GM18858 (cell line): ENCODE measurements around the gene DLD.
"Not testable (repeated sequence)": the region's sequence is repeated elsewhere in the genome, so short reads cannot be mapped to it uniquely, and the experiment has no call there.

Experiments used
- ATAC-seq: cut with Tn5 transposase; IDR thresholded peaks from one replicate; pipeline ENCODE4 v1.9.1; 2021; ENCODE audit not compliant: unreplicated experiment

DLD gene

DNA sequence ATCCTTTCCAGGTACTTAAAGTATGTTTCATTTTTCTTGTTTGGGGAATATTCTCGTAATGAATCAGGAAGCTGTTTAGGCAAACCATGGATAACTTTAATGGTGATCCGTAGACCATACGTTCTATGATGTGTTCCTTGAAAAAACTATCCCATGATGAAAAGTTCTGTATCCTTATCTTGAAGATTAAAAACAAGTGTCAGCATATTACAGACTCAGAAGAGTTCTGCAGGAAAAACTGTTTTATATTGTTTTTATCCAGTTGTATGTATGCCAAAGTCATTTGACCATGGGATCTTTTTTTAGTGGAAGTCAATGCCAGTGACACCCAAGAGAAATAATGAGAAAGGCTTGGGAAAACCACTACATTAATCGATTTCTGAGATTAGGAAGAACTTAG, 52.0 kb downstream of the DLD start:
- no peak for ATAC-seq

DNA sequence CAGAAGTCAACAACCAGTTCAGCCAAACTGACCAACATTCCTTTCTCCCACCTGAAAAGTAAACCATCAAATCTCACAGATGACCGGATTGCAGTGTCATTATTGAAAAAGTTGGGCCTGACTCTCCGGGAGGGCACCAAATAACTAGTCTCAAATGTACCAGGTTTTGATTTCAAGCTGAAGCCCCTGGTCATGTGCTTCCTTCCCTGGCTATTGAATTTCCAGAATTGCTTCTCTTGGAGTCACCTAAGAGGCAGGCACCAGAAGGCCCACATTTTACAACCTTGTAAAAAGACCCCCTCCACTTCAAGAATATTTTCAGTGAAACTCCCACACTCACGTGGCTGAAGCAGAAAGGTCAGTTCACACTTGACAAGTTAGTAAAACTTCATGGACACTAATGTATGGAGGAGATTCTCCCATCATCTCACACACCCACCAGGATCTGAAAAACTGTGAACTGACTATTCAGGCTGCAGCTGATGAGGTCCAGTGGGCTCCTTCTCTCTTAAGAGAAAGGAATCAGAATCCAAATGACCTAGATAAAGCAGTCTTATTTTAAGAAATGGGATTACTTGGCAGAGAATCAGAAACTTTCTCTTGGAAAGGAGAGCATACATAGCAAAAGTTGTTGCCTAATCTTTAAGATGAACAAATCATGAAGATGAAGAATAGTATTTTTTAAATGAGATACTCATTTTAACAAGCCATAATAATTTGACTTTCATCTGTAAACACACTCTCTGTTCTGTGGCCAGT, 53.6 kb downstream of the DLD start:
- no peak for ATAC-seq

DNA sequence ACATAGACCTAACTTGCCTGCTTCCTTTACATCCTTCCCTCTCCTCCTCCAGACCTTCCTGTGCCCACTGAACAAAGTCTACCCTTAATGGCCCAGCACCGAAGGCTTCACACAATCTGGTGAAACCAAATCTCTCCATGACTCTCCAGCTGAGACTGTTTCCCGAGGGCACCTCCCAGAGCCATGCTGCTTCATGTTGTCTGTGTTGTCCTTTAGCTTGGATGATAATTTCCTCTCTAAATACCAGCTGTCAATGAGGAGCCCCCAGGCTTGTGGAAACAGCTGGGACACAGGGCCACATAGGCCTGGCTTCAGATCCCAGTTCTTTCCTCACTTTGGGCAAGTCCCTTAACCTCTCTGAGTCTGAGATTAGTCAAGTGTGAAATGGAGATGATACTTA, 54.3 kb downstream of the DLD start:
- ATAC-seq: no peak

DNA sequence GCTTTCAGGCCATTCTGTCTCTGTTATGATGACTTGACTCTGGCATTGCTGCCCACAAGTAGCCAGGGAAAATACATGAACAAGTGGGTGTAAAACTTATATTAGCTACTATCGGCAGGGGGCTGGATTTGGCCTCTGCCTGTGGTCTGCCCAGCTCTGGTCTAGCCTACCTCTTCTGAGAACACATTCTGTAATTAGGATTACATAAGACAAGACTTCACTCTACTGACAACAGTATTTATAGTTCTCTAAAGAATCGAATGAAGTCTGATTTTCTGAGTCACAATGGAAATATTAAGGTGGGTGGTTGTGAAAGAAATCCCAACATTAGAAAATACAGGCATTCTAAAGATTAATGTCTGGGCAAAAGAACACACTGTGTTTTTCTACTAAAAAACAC, 55.5 kb downstream of the DLD start:
- ATAC-seq: no peak

DNA sequence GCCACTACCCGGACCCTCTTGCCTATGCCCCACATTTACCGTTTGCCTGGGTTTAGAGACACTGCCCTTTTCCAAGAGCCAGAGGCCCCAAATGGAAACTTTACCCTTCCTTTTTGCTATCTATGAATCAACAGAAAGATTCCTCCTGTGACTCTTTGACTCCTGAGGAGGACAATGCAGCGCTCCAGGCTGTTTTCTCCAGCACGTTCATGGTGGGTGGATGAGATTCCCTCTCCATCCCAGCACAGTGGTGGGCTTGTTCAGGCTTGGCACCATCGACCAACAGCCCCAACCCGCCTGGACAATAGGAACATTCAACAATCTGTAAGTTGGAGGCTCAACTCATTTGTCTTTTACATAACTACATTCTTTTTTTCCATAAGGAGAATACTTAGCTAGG, 55.9 kb downstream of the DLD start:
- ATAC-seq: no peak

DNA sequence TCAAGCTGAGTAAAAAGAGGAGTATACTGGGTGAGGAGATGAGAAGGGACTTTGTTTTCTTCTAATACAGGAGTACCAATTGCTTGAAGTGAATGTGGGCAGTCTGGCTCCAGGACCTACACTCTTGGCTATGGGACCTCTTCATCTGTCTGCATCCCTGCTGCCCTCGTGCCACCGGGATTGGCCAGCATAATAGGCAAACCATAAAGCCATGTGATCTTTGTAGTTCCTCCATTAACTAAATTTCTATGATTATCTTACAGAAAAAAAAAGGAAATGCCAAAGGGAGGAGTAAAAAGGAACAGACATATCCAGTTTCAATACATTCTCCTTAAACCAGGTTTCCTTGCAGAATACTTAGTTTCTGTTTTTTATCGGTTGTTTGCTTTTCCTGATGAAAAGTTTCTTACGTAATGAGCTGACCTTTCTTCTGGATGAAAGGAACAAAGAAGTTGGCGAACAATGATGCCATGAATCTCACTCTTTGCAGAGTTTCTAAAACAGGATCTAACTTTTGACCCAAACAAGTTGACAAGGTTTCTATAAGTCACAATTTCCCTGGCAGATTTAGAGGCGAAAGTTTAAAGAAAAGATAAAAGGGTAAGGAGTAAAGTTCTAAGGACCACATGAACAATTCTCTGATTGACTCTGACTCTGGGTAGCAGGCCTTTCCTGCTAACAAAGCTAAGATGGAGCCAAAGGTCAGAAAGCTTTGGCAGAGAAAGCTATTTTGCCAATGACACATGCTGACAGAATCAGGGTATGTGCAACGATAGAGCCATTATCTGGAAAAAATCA, 57.9 kb downstream of the DLD start:
- ATAC-seq: no peak

DNA sequence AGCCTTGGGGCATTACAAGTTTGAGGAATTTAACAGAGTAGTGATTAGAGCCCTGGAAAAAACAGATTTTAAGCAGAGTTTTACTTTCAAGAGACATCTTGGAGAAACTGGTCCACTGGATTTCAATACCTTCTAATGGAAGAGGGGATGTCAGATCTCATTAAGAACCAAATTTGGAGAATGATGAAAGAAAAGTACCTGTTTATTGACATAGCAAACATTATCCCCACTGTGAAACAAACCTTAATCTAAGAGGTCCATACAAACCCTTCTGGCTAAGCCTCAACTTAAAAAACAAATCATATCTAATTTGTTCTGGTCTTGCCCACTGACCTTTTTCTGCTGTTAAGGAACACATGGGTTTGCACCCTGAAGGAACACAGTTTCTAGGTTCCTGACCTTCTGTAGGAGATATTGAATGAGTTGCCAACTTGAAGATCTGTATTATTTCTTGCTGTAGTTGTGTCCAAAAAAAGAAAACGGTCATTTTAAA, 58.5 kb downstream of the DLD start:
- ATAC-seq: no peak

DNA sequence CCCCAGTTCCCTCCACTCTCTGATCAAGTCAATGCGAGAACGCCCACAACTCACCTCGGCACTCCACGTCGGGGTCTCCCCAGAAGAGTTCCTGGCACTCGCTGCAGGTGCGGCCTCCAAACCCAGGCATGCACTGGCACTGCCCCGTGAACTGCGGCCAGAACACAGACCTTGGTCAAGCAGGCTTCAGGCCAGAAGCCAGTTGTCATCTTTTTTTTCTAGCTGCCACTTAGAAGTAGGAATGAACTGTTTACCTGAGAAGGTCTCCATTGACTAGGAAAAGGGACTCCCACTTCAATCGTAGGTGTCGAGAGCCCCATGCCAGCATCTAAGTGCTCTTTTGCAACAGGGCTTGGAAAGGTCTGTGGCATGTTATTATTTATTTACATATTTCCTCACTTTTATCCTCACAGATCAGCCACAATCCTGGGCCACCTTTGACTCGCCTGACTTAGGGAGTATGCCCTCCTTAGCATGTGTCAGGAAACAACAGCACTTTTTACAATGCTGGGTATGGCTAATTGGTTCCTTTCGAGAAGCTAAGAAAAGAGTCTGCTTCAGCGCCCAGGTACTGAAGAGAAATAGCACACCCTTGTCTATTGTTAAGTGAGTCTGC, 60.3 kb downstream of the DLD start:
- ATAC-seq: no peak

DNA sequence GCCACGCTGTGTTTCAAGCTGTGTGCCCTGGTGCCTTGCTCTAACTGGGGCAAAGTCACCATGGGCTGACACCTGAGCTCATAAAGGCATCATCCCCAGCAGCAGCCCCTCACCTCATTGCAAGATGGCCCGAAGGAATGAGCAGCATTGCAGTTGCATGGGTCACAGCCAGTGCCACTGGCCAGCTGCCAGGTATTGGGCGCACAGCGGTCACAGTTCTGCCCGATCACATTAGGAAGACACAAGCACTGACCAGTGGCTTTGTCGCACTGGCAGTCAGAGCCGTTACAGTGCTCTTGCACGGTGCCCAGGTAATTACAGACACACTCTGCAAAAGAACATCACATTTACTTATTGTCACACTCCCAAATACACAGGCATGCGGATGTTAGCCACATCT, 60.9 kb downstream of the DLD start:
- ATAC-seq: no peak

DNA sequence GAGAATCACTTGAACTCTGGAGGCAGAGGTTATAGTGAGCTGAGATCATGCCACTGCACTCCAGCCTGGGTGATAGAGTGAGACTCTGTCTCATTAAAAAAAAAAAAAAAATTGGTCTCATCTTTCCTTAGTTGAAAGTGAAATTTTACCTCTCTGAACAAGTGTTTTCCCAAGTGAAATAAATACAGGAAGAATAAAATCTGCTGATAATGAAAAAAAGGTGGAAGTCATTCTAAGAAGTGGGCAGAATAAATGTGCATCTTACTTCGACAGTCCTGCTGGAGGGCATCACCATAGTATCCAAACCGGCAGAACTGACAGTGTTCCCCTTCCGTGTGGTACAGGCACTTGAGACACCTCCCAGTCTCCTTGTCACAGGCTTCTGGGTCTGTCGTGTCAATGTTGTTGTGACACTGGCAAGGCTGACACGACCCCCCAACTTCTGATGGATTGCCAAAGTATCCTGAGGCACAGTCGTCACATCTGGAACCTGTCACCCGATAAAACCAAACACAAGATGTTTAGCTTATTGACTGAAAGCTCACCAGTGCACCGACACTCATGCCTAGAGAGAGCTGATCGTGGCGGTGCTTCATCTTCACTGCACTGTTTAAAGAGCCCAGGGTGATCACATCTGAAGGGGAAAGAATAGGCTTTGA, 62.4 kb downstream of the DLD start:
- no peak for ATAC-seq

DNA sequence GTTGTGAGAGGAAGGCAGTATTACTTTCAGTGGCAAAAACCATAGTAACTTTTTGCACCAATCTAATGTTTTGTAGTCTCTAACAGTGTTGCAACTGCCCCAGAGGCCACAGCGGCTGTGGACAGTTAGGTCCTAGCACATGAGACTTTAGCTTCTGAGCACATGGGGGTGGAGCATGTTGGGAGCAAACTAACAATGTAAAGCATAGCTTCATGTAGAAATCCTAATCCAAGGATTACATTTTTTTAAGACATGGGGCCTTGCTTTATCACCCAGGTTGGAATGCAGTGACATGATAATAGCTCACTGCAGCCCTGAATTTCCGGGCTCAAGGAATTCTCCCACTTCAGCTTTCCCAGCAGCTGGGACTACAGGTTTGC, 62.9 kb downstream of the DLD start:
- ATAC-seq: no peak

DNA sequence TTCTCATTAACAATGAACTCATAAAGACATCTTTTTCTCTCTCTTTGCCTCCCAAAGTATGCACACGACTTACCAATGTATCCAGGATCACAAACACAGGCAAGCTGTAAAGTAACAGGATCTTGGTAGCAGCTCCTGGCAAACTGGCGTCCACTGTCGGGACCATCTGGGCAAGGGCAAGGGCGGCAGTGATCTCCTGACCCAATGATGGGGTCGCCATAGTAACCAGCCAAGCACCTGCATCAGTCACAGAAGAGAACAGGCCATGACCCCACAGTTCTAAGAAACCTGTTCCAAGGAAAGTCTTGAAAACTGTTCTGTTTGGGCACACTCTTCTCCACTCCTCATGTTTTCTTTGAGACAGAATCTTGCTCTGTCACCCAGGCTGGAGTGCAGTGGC, 64.4 kb downstream of the DLD start:
- no peak for ATAC-seq

DNA sequence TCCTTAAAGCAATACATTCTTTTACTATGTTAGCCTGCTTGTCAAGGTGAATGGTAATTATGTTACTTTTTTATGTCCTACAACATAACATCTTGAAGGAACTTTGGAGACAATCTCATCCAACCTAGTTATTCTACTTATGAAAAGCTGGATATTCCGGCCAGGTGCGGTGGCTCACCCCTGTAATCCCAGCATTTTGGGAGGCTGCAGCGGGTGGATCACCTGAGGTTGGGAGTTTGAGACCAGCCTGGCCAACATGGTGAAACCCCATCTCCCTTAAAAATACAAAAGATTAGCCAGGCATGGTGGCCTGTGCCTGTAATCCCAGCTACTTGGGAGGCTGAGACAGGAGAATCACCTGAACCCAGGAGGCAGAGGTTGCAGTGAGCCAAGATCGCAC, 66.0 kb downstream of the DLD start:
- not testable (repeated sequence) for ATAC-seq

DNA sequence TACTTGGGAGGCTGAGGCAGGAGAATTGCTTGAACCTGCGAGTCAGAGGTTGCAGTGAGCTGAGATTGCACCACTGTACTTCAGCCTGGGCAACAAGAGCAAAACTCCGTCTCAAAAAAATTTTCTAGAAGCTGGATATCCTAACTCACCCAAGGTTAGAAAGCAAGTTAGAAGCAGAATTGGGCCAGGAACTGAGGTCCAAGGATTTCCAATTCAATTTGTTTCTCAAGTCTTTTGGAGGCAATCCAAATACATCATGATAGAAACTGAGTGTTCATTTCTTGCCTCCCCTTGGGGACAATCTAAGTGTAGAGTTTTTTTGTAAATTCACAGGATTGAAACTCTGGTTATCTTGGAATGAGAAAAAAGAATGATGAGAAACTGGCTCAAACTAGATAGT, 66.5 kb downstream of the DLD start:
- ATAC-seq: no peak

DNA sequence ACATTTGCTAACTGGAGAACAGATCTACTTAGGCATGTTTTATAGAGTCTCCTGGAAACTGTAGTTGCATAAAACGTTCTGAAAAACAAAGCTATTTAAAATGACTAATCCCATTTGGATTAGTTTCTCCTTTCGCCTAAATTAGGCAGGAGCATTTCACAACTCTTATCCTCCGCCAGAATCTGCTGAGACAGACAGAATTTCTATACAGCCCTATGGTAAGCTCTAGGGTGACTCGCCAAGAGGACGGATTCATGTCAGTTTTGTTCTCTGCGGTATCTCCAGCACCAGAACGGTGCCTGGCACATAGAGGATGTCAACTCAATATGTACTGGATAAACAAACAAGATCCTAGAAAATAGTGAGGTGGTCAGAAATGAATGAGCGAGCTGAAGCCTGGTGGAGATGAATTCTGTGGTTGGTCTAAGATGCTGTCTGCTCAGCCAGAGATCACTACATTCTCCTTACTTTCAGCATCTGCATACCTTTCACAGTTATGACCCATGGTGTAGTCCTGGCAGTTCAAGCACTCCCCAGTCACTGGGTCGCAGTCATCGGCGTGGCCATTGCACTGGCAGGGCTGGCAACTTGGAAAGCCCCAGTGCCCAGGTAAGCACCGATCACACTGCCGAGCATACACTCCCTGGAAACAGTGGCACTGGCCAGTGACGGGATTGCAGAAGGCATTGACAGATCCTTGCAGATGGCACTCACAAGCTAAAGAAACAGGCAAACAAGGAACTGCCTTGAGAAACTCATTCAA, 68.0 kb downstream of the DLD start:
- ATAC-seq: no peak

DNA sequence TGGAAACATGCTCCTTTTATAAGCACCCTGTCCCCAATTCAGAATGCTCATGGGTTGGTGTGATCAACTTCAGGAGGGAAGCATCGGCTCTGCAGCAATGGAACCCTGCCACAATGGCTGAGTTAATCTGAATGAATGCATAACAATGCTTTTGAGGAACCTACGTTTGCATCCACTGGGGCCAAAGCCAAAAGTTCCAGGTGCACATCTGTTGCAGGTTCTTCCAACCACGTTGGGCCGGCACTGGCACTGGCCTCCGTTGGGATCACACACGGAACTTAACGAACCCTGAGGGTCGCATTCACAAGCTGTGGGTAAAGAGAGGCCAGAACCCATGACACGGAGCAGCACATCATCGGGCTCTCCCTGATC, 68.5 kb downstream of the DLD start:
- ATAC-seq: no peak

DNA sequence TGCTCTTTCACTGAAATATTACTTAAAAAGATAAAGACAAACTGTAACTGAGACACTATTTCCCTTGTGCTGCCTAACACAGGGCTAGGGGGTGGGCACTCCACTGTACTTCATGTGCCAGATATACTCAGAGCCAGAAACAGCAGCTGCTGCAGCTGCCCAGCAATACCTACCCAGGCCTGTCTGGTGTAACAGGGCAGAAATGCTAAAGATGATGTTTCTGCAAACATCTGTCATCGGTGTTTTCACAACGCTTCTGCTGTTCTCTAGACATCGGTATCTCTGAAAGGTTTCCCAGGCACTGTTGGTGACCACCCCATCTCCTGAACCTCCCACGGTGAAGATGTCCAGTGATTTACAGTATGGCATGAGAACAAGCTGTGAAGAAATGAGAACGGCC, 69.3 kb downstream of the DLD start:
- no peak for ATAC-seq

DNA sequence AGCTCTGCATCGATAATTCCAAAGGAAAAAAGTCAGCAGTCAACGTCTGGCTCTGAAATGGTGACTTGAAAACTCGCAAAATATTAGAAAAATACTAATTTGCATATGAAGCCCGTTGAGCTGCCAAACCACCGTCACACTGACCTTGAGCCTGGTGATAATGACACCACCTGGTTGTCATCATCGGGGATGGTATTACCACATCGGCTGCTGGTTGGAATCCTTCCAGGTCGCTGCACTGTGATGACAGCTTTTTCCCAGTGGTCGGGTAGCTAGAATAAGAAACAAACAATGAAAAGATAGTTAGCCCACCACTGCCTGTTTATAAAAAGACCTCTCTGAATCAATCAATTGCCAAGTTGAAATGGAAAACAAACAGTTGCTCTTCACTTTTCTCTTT, 70.4 kb downstream of the DLD start:
- ATAC-seq: no peak

DNA sequence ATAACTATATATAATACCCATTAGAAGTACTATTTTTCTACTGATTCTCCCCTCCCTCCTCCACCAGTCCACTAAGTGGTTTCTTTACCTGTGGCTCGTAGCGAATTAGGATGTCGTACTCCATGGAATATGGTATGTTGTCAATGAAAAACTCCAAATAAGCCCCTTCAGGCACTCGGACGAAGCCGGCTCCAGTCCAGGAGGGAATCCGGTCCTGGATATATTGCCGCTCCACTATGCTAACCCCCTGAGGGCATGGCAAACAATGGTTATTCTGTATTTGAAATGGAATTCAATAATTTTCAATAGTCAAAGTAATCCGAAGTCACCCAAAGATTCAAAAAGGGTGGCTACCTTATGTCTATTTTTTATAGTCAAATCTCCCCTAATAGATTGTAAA, 71.8 kb downstream of the DLD start:
- ATAC-seq: no peak

DNA sequence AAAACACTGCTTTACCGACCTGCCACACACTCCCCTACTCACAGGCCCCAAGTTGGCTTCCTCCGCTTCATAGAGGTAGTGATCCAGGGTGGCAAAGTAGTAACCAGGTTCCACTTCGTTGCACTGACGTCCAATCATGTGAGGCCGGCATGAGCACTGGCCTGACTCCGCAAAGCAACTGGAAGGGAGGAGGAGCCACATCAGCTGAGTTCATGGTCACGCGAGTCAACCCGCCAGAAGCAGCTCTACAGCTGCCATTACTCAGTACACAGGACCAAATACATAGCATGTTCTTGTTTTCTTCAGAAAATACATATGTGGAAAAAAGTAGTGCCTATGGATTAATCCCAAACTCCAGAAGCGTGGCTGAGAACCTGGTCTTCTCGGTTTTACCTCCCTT, 73.5 kb downstream of the DLD start:
- ATAC-seq: no peak

DNA sequence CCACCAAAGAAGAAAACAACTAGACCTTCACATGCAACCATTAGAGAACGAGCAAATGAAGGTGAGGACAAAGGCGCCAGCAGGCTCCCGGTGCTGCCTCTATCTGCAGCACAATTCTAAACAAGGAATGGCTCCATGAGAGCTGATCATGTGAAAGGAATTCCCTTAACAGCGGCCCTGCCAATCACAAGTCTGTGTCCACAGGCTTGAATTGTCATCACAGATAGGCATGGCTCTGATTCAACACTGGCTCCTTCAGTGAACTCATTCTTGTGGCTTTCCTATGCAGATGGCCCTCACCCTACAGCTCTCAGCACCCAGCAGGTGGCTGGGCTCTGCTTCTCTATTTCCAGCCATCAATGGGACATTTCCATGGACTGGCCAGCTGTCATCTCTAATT, 75.7 kb downstream of the DLD start:
- no peak for ATAC-seq
